GM08714 (cell line): ENCODE results near the gene OXCT1.

Source experiments
- H3K4me3 ChIP-seq: fragments of 200-500 bp; sonication (Bioruptor generic); 2 replicates; pipeline ENCODE4 v1.5.1; 2014; ENCODE audit warnings: mild to moderate bottlenecking, low read length, inconsistent platforms
- ZNF274 ChIP-seq: IDR thresholded peaks from 2 replicates; pipeline ENCODE4 v1.6.1; 2012; ENCODE audit warnings: mild to moderate bottlenecking, low read depth, low read length

OXCT1 gene

GRCh38 chr5:41708604-41708940 lies 161.7 kb downstream of the OXCT1 start:
- no peak for TF ChIP-seq ZNF274
- H3K4me3 ChIP-seq, result no peak overlapping the region

GRCh38 chr5:41707853-41708603 lies 162.2 kb downstream of the OXCT1 start:
- no peak for TF ChIP-seq ZNF274
- no peak overlapping the region for H3K4me3 ChIP-seq

DNA sequence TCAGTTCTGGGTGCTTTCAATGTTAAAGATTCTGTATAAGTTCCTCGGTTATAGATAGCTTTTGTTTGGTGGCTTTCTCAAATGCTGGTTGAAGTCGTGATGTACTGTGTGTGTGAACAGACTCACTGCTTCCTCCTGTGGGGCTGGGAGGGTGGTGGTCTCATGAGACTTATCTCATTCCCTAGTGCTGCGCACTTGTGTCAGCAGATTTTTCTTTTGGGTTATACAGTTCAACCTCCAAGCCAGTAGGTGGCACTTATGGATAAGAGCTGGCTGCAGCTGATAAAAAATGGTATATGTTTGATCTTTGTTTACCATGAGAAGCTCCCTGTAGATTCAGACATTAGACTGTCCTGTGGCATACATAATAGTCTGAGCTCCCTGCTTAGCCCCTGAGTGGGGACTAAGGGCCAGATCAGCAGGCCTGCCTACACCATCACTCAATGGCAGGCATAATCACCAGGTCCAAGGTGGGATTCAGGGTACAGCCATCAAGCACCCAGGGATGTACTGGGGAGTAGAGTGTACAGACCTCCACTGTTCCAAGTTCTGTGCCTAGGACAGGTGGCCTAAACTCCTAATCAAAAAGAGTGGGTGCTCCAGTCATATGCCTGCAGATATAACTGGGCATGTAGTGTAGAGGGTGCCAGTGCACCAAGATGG lies 174.2 kb downstream of the OXCT1 start:
- TF ChIP-seq ZNF274, result no peak
- H3K4me3 ChIP-seq, result no peak overlapping the region

- no peak for TF ChIP-seq ZNF274
- H3K4me3 ChIP-seq, result no peak overlapping the region
Measured at GRCh38 chr5:41686767-41687166, 183.5 kb downstream of the OXCT1 start.

DNA sequence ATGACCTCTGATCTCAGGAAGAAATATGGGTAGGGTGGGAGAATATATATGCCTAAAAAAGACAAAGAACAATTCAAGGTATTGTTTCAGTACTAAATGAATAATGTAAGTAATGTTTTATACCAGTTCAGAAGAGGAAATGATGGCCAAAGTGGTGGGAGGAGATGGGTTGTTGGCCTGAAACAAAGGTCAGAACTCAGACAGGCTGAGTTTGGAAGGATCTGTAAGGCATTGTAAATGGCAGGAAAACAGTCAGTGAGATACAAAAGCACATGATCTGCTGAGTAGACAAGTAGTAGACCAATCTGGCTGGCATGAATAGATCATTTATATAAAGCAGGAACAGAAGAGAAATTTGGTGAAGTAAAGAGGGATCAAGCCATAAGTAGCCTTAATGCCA lies 184.0 kb downstream of the OXCT1 start:
- TF ChIP-seq ZNF274, result no peak
- H3K4me3 ChIP-seq, result no peak overlapping the region

DNA sequence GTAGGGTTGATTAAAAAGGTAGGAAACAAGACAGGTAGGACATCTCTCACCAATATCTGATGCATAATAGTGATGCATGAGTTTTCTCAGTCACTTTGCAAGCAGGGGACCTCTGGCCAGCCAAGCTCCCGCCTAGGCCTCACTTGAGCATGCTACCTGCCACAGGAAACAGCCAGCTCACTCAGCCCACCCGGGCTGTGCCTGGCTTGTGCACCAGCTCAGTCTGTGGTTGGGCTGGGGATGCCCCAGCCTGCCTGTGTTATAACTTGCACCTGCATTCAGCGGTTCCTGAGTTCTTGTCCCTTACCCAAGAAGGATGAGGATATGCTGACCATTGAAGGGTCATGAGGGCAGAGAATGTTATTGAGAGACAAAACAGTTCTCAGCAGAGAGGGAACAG lies 187.0 kb downstream of the OXCT1 start:
- TF ChIP-seq ZNF274, result no peak
- no peak overlapping the region for H3K4me3 ChIP-seq

- H3K4me3 ChIP-seq, result no peak overlapping the region
- no peak for TF ChIP-seq ZNF274
Measured at GRCh38 chr5:41682641-41683040, 187.6 kb downstream of the OXCT1 start.

DNA sequence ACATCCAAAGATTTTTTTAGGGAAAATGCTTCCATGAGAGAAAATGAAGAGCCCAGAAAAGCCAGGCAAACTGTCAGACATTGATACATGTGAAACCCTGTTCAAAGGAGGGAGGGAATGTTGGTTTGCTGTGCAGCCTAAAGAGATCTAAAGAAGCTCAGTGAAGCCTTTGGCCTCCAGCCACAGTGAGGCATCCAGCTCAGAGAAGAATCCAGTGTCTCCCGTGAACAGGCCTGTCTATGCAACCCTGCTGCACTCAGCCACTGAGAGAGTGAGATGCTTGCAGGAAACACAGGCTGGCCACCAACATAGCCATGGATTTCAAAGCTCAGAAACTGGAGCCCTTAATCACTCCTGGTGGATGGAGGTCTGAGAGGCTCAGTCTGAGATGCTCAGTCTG lies 188.4 kb downstream of the OXCT1 start:
- TF ChIP-seq ZNF274, result no peak
- no peak overlapping the region for H3K4me3 ChIP-seq
